H1 (cell line): Measurements from ENCODE around the gene TEAD3. TPM values are rescaled to one million over a fixed set of nuclear protein-coding genes. Genes with fewer than 3 reads are reported as not detected.

ENCODE experiments used
- CTCF ChIA-PET: fragments of 300-600 bp; sonication (Branson Sonifier 250); formaldehyde crosslinking; loops from one replicate; lab custom pipeline; 2021; ENCODE audit not compliant: partially characterized antibody; lab: Charles Lee
- POLR2A ChIA-PET: fragments of 300-600 bp; sonication (Branson Sonifier 250); formaldehyde crosslinking; loops from one replicate; lab custom pipeline; 2021; ENCODE audit warnings: inconsistent platforms; ENCODE audit not compliant: partially characterized antibody; lab: Charles Lee
- DNase-seq, 2 experiments: peaks; one replicate each; pipeline versions ENCODE4 v3.0.0 to v3.0.0-alpha.2; 2010 to 2022; ENCODE audit warnings: low spot score in 2 of 2, low read depth in 1 of 2, mixed read lengths in 1 of 2
- FAIRE-seq: peaks from 2 replicates; lab custom pipeline; 2011; peaks lifted over from hg19 to GRCh38; lab: Jason Lieb, UNC
- H2AFZ ChIP-seq: 2 replicates; pipeline ENCODE4 v1.8.1; 2012; ENCODE audit warnings: low read length, inconsistent platforms
- H2AK5ac ChIP-seq: 2 replicates; pipeline ENCODE4 v1.6.1; 2013; ENCODE audit warnings: low read depth, low read length
- H2BK120ac ChIP-seq: replicated peaks from 2 replicates; pipeline ENCODE3; 2013; ENCODE audit warnings: low read depth, low read length, inconsistent platforms
- H2BK12ac ChIP-seq: 2 replicates; pipeline ENCODE4 v1.6.1; 2013; ENCODE audit warnings: low read depth, low read length
- H2BK15ac ChIP-seq: 2 replicates; pipeline ENCODE4 v1.6.1; 2013; ENCODE audit warnings: low read length
- H2BK20ac ChIP-seq: 2 replicates; pipeline ENCODE4 v1.6.1; 2013; ENCODE audit warnings: low read length
- H2BK5ac ChIP-seq: 2 replicates; pipeline ENCODE4 v1.6.1; 2013; ENCODE audit warnings: low read depth, low read length
- H3K14ac ChIP-seq: 2 replicates; pipeline ENCODE4 v1.6.1; 2013; ENCODE audit warnings: inconsistent platforms; ENCODE audit not compliant: insufficient read length
- H3K18ac ChIP-seq: 2 replicates; pipeline ENCODE4 v1.6.1; 2013; ENCODE audit warnings: low read length; ENCODE audit errors: extremely low read depth
- H3K23ac ChIP-seq: 2 replicates; pipeline ENCODE4 v1.6.1; 2013; ENCODE audit warnings: inconsistent platforms; ENCODE audit not compliant: insufficient read length
- H3K23me2 ChIP-seq: 2 replicates; pipeline ENCODE4 v1.6.1; 2013; ENCODE audit warnings: low read depth, low read length
- H3K27ac ChIP-seq: 2 replicates; pipeline ENCODE4 v1.6.1; 2011; ENCODE audit warnings: low read depth, low read length, inconsistent platforms
- H3K27me3 ChIP-seq, 4 experiments: replicated peaks in 1 of 4; 1 replicate in 1 of 4; 2 replicates in 3 of 4; pipeline versions ENCODE4 v1.6.1 to v1.8.1; 2011 to 2013; ENCODE audit warnings: low read length in 3 of 4, mild to moderate bottlenecking in 3 of 4, inconsistent platforms in 2 of 4, mixed read lengths in 2 of 4, moderate library complexity in 1 of 4; ENCODE audit not compliant: control insufficient read depth in 3 of 4, insufficient read depth in 3 of 4; ENCODE audit errors: extremely low read depth in 1 of 4
- H3K36me3 ChIP-seq, 4 experiments: 2 replicates each; pipeline versions ENCODE4 v1.6.1 to v1.8.1; 2011 to 2013; ENCODE audit warnings: mild to moderate bottlenecking in 4 of 4, low read length in 3 of 4, moderate library complexity in 2 of 4, control low read depth in 1 of 4, inconsistent platforms in 1 of 4; ENCODE audit not compliant: insufficient read depth in 4 of 4, control insufficient read depth in 2 of 4
- H3K4ac ChIP-seq: replicated peaks from 2 replicates; pipeline ENCODE3; 2013; ENCODE audit warnings: low read length, low read depth, mixed read lengths, inconsistent platforms; ENCODE audit not compliant: insufficient read length
- H3K4me1 ChIP-seq, 4 experiments: replicated peaks in 1 of 4; 1 replicate in 1 of 4; 2 replicates in 3 of 4; pipeline versions ENCODE4 v1.6.1 to v1.8.1; 2011 to 2013; ENCODE audit warnings: low read length in 3 of 4, inconsistent platforms in 2 of 4, mixed read lengths in 1 of 4; ENCODE audit not compliant: insufficient read depth in 4 of 4, control insufficient read depth in 3 of 4
- H3K4me2 ChIP-seq, 2 experiments: 2 replicates each; pipeline versions ENCODE4 v1.6.1 to v1.8.1; 2011 to 2013; ENCODE audit warnings: low read depth in 2 of 2, low read length in 2 of 2, control low read depth in 1 of 2, inconsistent platforms in 1 of 2, mild to moderate bottlenecking in 1 of 2; ENCODE audit not compliant: insufficient read depth in 1 of 2
- H3K4me3 ChIP-seq, 4 experiments: fragments of 200-600, 300-600 bp in 1 of 4; sonication (generic), shearing (Covaris generic), sonication (Bioruptor Twin) in 1 of 4; 2 replicates each; pipeline versions ENCODE4 v1.5.1 to v1.8.1; 2011 to 2016; ENCODE audit warnings: low read length in 4 of 4, low read depth in 3 of 4, control low read depth in 2 of 4, inconsistent platforms in 2 of 4, mild to moderate bottlenecking in 2 of 4, mixed read lengths in 1 of 4, moderate library complexity in 1 of 4; ENCODE audit not compliant: insufficient read depth in 2 of 4; ENCODE audit errors: extremely low read depth in 1 of 4
- H3K56ac ChIP-seq: replicated peaks from 2 replicates; pipeline ENCODE3; 2013; ENCODE audit warnings: low read depth, mild to moderate bottlenecking, mixed read lengths, low read length, inconsistent platforms; ENCODE audit not compliant: insufficient read length
- H3K79me1 ChIP-seq: 2 replicates; pipeline ENCODE4 v1.6.1; 2013; ENCODE audit warnings: low read depth, low read length, control low read depth
- H3K79me2 ChIP-seq, 2 experiments: 2 replicates each; pipeline versions ENCODE4 v1.6.1 to v1.8.1; 2012 to 2013; ENCODE audit warnings: low read length in 2 of 2, mild to moderate bottlenecking in 2 of 2, inconsistent platforms in 1 of 2; ENCODE audit not compliant: insufficient read depth in 2 of 2, control insufficient read depth in 1 of 2
- H3K9ac ChIP-seq, 4 experiments: replicated peaks in 1 of 4; 1 replicate in 1 of 4; 2 replicates in 3 of 4; pipeline versions ENCODE4 v1.6.1 to v1.8.1; 2011 to 2013; ENCODE audit warnings: low read depth in 3 of 4, low read length in 3 of 4, control low read depth in 2 of 4, mild to moderate bottlenecking in 2 of 4, moderate library complexity in 2 of 4, inconsistent platforms in 1 of 4; ENCODE audit errors: extremely low read depth in 1 of 4
- H3K9me3 ChIP-seq, 2 experiments: 2 replicates each; pipeline versions ENCODE4 v1.6.1 to v1.8.1; 2012 to 2013; ENCODE audit warnings: mild to moderate bottlenecking in 2 of 2, moderate library complexity in 2 of 2, control low read depth in 1 of 2, inconsistent platforms in 1 of 2, low read depth in 1 of 2, low read length in 1 of 2, mixed read lengths in 1 of 2; ENCODE audit not compliant: insufficient read depth in 2 of 2
- H4K20me1 ChIP-seq, 2 experiments: replicated peaks in 1 of 2; 2 replicates each; pipeline versions ENCODE3 to v1.8.1; 2011 to 2013; ENCODE audit warnings: inconsistent platforms in 2 of 2, low read length in 2 of 2, mild to moderate bottlenecking in 1 of 2; ENCODE audit not compliant: insufficient read depth in 2 of 2, control insufficient read depth in 1 of 2
- H4K5ac ChIP-seq: 2 replicates; pipeline ENCODE4 v1.6.1; 2013; ENCODE audit warnings: low read length, low read depth, mixed read lengths, inconsistent platforms; ENCODE audit not compliant: insufficient read length
- H4K8ac ChIP-seq: 2 replicates; pipeline ENCODE4 v1.8.0; 2013; ENCODE audit warnings: mild to moderate bottlenecking, moderate library complexity, low read length, inconsistent platforms; ENCODE audit not compliant: insufficient read depth; ENCODE audit errors: extremely low read depth
- H4K91ac ChIP-seq: replicated peaks from 2 replicates; pipeline ENCODE3; 2013; ENCODE audit warnings: low read length, mixed read lengths, inconsistent platforms; ENCODE audit not compliant: insufficient read length
- BCL11A ChIP-seq, 2 experiments: IDR thresholded peaks; one replicate each; pipeline ENCODE4 v1.6.1; 2011; ENCODE audit warnings: low read depth in 2 of 2, low read length in 2 of 2, mild to moderate bottlenecking in 2 of 2
- CREB1 ChIP-seq: IDR thresholded peaks from 2 replicates; pipeline ENCODE4 v1.6.1; 2012; ENCODE audit warnings: inconsistent platforms
- KDM1A ChIP-seq: fragments of 200-600, 300-600 bp; sonication (generic); IDR thresholded peaks from 2 replicates; pipeline ENCODE4 v1.7.1; 2016; ENCODE audit warnings: mild to moderate bottlenecking, low read length, borderline replicate concordance
- SIN3A ChIP-seq, 2 experiments: IDR thresholded peaks in 1 of 2; conservative IDR thresholded peaks in 1 of 2; 2 replicates each; pipeline ENCODE4 v1.6.1; 2011 to 2012; ENCODE audit warnings: low read length in 2 of 2, improper control_type of control experiment in 1 of 2, low read depth in 1 of 2, mild to moderate bottlenecking in 1 of 2
- TAF1 ChIP-seq: IDR thresholded peaks from 2 replicates; pipeline ENCODE4 v1.6.1; 2011; ENCODE audit warnings: mild to moderate bottlenecking, low read depth, low read length
- TBP ChIP-seq: IDR thresholded peaks from 2 replicates; pipeline ENCODE4 v1.6.1; 2011; ENCODE audit warnings: low read depth, low read length, improper control_type of control experiment
- YY1 ChIP-seq: IDR thresholded peaks from 2 replicates; pipeline ENCODE4 v1.6.1; 2011; ENCODE audit warnings: low read depth, mild to moderate bottlenecking, low read length
- WGBS, 2 experiments: shearing (Covaris generic) in 1 of 2; methylation state at CpG; one replicate each; pipeline versions ENCODE4 v1.1.6 to v1.1.7; 2013 to 2015; ENCODE audit warnings: low lambda C conversion rate in 2 of 2, mixed read lengths in 2 of 2, inconsistent platforms in 1 of 2, low coverage in 1 of 2, missing lambda C conversion rate in 1 of 2; ENCODE audit not compliant: insufficient replicate concordance in 2 of 2, insufficient coverage in 1 of 2, insufficient read length in 1 of 2; ENCODE audit errors: extremely low coverage in 1 of 2, missing lambda C conversion rate in 1 of 2; 5-methylcytosine and 5-hydroxymethylcytosine counted together
- polyA plus RNA-seq, 7 experiments: library from polyadenylated mRNA; depleted of rRNA in 3 of 7; stranded (reverse) in 5 of 7; unstranded in 2 of 7; fragments of >200 nt in 5 of 7; fragments of 200-250 nt in 2 of 7; gene quantifications; 1 replicate in 5 of 7; 2 replicates in 1 of 7; 4 replicates in 1 of 7; pipeline versions ENCODE4 v1.2.1 to v1.2.3, GENCODE V29; 2011 to 2013; ENCODE audit warnings: missing spikeins in 2 of 7, mixed read lengths in 2 of 7
- total RNA-seq: library from RNA; stranded (reverse); fragmentation: NEBNext Ultra II Directional; extraction: Animal tissue kit (Norgen Biotek cat#: 25700); gene quantifications from 2 replicates; pipeline ENCODE4 v1.2.1, GENCODE V29; 2021
- TF ChIP-seq, protein P1 (sequence below), 3 experiments: IDR thresholded peaks; 1 replicate in 2 of 3; 2 replicates in 1 of 3; pipeline versions ENCODE4 v1.5.1 to v1.6.1; 2011; ENCODE audit warnings: low read length in 3 of 3, mild to moderate bottlenecking in 3 of 3, inconsistent platforms in 2 of 3, low read depth in 1 of 3, moderate library complexity in 1 of 3; ENCODE audit not compliant: insufficient read depth in 1 of 3; ENCODE audit errors: control extremely low read depth in 1 of 3

Gene TEAD3
- total and polyA plus RNA-seq, 2 of the 8 experiments (the other 6 are each of a cell fraction or from before 2014, with no cell fraction given) = 20.1 to 28.7 TPM

GRCh38 chr6:35489995-35490791 is 6.7 kb downstream of the TEAD3 start:
- H2BK12ac ChIP-seq = peak overlapping the region; percentile 100; the same call in 1 of the 2 replicates
- H2AK5ac ChIP-seq = peak overlapping the region; percentile 87; the same call in 1 of the 2 replicates
- no peak overlapping the region for H3K14ac ChIP-seq
- peak overlapping the region; percentile 44 for H3K56ac ChIP-seq
- FAIRE-seq = peak; percentile 32
- no peak overlapping the region for H3K23ac ChIP-seq
- peak overlapping the region; percentile 71 for H4K8ac ChIP-seq
- H3K23me2 ChIP-seq = peaks cover 8% of the 10 kb centered on the region
- H4K20me1 ChIP-seq = peaks cover 13 to 25% of the 10 kb centered on the region in 2 experiments
- peaks cover 15% of the 10 kb centered on the region for H3K79me1 ChIP-seq
- peak overlapping the region; percentile 85 to 96 for H3K4me2 ChIP-seq
- H3K79me2 ChIP-seq = peaks cover 0 to 44% of the 10 kb centered on the region in 2 experiments; a peak in 2 of 4 replicates
- peak overlapping the region; percentile 98 for H2BK20ac ChIP-seq
- peak overlapping the region; percentile 99 for H2BK15ac ChIP-seq
- peak overlapping the region in 2 of 4 experiments; percentile 44 to 48; a peak in 3 of 7 replicates for H3K9ac ChIP-seq
- H4K91ac ChIP-seq = peak overlapping the region; percentile 97
- H4K5ac ChIP-seq = peak overlapping the region; percentile 75
- peak overlapping the region; percentile 100 for H3K18ac ChIP-seq
- peak overlapping the region; percentile 21 to 56 (median 44); a peak in 7 of 8 replicates for H3K4me3 ChIP-seq
- H2BK120ac ChIP-seq = peak overlapping the region; percentile 71
- H2AFZ ChIP-seq = no peak overlapping the region
- H3K27ac ChIP-seq = peak overlapping the region; percentile 43; the same call in 1 of the 2 replicates
- 12% methylated on average over 20 of the region's 28 CpGs; no CpG with 5 or more reads in 1 of the 2 experiments for WGBS, 2 experiments
- ChIA-PET POLR2A (interaction anchor here (0.8 to 37.6 kb wide), 7 partner anchors 3 to 249 kb away, joined by 3 to 1319 read pairs (median 4); partner anchors contain the start of genes RPL10A and TEAD3), CTCF (interaction anchor here (0.8 to 1.8 kb wide), 4 partner anchors 8 to 31 kb away, joined by 3 to 9 read pairs (median 4); partner anchors contain the start of gene RPL10A)
- peak overlapping the region; percentile 80 for H3K4ac ChIP-seq
- H3K4me1 ChIP-seq = peaks cover 31 to 83% (median 70%) of the 10 kb centered on the region in 4 experiments
- H3K36me3 ChIP-seq = no peaks in the 10 kb centered on the region
- DNase-seq = peak in 1 of 2 experiments; percentile 84
- peak overlapping the region; percentile 99 for H2BK5ac ChIP-seq
- no peaks in the 10 kb centered on the region for H3K9me3 ChIP-seq
- H3K27me3 ChIP-seq = no peaks in the 10 kb centered on the region
- TF ChIP-seq CREB1 = peak; percentile 84
- TF ChIP-seq SIN3A (conservative IDR thresholded peaks at IDR 0.05 in 1 of 2, IDR thresholded peaks at IDR 0.05 in 1 of 2; ENCODE audit: low read depth in 1 of 2, low read length in 2 of 2) = 0 out of 4 replicates have a peak, but pooled peaks have one; percentile 44 to 51
- no peak for TF ChIP-seq BCL11A (IDR thresholded peaks at IDR 0.05; ENCODE audit: low read depth in 2 of 2, low read length in 2 of 2)
- 0 out of 2 replicates have a peak, but pooled peaks have one; percentile 4 for TF ChIP-seq TAF1
- TF ChIP-seq, protein P1, sequence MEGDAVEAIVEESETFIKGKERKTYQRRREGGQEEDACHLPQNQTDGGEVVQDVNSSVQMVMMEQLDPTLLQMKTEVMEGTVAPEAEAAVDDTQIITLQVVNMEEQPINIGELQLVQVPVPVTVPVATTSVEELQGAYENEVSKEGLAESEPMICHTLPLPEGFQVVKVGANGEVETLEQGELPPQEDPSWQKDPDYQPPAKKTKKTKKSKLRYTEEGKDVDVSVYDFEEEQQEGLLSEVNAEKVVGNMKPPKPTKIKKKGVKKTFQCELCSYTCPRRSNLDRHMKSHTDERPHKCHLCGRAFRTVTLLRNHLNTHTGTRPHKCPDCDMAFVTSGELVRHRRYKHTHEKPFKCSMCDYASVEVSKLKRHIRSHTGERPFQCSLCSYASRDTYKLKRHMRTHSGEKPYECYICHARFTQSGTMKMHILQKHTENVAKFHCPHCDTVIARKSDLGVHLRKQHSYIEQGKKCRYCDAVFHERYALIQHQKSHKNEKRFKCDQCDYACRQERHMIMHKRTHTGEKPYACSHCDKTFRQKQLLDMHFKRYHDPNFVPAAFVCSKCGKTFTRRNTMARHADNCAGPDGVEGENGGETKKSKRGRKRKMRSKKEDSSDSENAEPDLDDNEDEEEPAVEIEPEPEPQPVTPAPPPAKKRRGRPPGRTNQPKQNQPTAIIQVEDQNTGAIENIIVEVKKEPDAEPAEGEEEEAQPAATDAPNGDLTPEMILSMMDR (IDR thresholded peaks at IDR 0.05; ENCODE audit: control extremely low read depth in 1 of 3, insufficient read depth in 1 of 3, low read depth in 1 of 3, low read length in 3 of 3) = no peak
- TF ChIP-seq TBP = peak; percentile 55; the same call in 1 of the 2 replicates
- peak; percentile 30; the same call in 1 of the 2 replicates for TF ChIP-seq KDM1A
- TF ChIP-seq YY1 = 0 out of 2 replicates have a peak, but pooled peaks have one; percentile 45
